Esophagus squamous epithelium (tissue), 5 donors: ENCODE measurements around the gene GPN1. TPM values are rescaled to one million over a fixed set of nuclear protein-coding genes. Genes with fewer than 3 reads are reported as not detected.
"Not testable (repeated sequence)": the region's sequence is repeated elsewhere in the genome, so short reads cannot be mapped to it uniquely, and the experiment has no call there.

ENCODE experiments used
- DNase-seq: peaks from one replicate; lab custom pipeline; 2025; lab: John Stamatoyannopoulos, UW
- H3K27ac ChIP-seq, 4 donors: fragments of 200-600 bp; sonication (generic); one replicate each; pipeline ENCODE4 v1.5.1; 2016 to 2019; ENCODE audit warnings: mild to moderate bottlenecking in 1 of 4
- H3K27me3 ChIP-seq, 4 donors: fragments of 200-600 bp; sonication (generic); 1 replicate in 3 of 4; 2 replicates in 1 of 4; pipeline versions ENCODE4 v1.5.1 to v1.6.0; 2017 to 2021; ENCODE audit warnings: antibody characterized with exemption in 1 of 4
- H3K36me3 ChIP-seq, 3 donors: fragments of 200-600 bp; sonication (generic); one replicate each; pipeline ENCODE4 v1.5.1; 2016 to 2019
- H3K4me1 ChIP-seq, 3 donors: fragments of 200-600 bp; sonication (generic); one replicate each; pipeline ENCODE4 v1.5.1; 2017 to 2019
- H3K4me3 ChIP-seq, 4 donors: fragments of 200-600 bp; sonication (generic); 1 replicate in 3 of 4; 2 replicates in 1 of 4; pipeline ENCODE4 v1.5.1; 2016 to 2019; ENCODE audit warnings: mild to moderate bottlenecking in 2 of 4, moderate library complexity in 1 of 4
- H3K9me3 ChIP-seq, 3 donors: fragments of 200-600 bp; sonication (generic); one replicate each; pipeline ENCODE4 v1.5.1; 2016 to 2019
- POLR2A ChIP-seq, 4 donors: fragments of 450-650 bp; IDR thresholded peaks; one replicate each; pipeline ENCODE4 v1.6.1; 2017; ENCODE audit warnings: antibody characterized with exemption in 4 of 4, mild to moderate bottlenecking in 4 of 4, moderate library complexity in 3 of 4
- WGBS, 2 donors: methylation state at CpG; one replicate each; pipeline ENCODE4 v1.1.5; 2018; 5-methylcytosine and 5-hydroxymethylcytosine counted together
- intact Hi-C: fragments of 100-400 bp; cut with DNase I; formaldehyde crosslinking; loops from one replicate; pipeline ENCODE4 v1.15.0; 2022
- total RNA-seq, 4 donors: library from RNA; depleted of rRNA; stranded (reverse); fragments of >200 nt; gene quantifications; one replicate each; pipeline ENCODE4 v1.1.0, GENCODE V29; 2016
- TF ChIP-seq, protein P1 (sequence below), 6 experiments: fragments of 450-650 bp in 4 of 6; fragments of 200-600 bp in 2 of 6; sonication (generic) in 2 of 6; IDR thresholded peaks; one replicate each; pipeline ENCODE4 v1.5.1; 2016 to 2019; ENCODE audit warnings: antibody characterized with exemption in 6 of 6, mild to moderate bottlenecking in 4 of 6, moderate library complexity in 4 of 6
- donor health status: DM: yes; HTN: yes; CAD: no.

The GPN1 gene
- total RNA-seq, 4 donors from 2014 or later, result 17.3 to 36.4 (median 31.6) TPM

DNA sequence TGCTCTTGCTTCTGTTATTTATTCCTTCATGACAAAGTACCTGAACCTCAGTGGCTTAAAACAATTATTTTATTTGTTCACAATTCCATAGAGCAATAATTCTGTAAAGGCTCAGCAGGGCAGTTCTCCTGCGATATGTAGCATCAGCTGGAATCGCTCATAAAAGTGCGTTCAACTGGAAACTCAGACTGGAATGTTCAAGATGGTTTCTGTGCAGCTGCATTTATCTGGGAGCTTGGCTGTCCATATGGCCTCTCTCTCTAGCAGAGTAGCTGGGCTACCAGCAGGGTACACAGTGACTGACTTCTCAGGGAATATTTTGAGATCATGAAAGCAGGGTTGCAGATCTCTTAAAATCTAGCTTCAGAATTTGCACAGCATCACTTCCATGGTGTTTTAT is 13.5 kb upstream of the GPN1 start:
- no peak for DNase-seq
- Histone ChIP-seq H3K4me1 (no peaks in the 10 kb centered on the region), H3K9me3 (no peaks in the 10 kb centered on the region), H3K27ac (no peak overlapping the region), H3K4me3 (no peak overlapping the region), H3K36me3 (peaks cover 0 to 97% (median 44%) of the 10 kb centered on the region in 3 donors), H3K27me3 (no peaks in the 10 kb centered on the region)
- 91 to 94% methylated on average over 3 of the region's 3 CpGs for WGBS, 2 donors
- intact Hi-C loops, result no loop called here
- TF ChIP-seq POLR2A (IDR thresholded peaks at IDR 0.05), result no peak
- TF ChIP-seq, protein P1, sequence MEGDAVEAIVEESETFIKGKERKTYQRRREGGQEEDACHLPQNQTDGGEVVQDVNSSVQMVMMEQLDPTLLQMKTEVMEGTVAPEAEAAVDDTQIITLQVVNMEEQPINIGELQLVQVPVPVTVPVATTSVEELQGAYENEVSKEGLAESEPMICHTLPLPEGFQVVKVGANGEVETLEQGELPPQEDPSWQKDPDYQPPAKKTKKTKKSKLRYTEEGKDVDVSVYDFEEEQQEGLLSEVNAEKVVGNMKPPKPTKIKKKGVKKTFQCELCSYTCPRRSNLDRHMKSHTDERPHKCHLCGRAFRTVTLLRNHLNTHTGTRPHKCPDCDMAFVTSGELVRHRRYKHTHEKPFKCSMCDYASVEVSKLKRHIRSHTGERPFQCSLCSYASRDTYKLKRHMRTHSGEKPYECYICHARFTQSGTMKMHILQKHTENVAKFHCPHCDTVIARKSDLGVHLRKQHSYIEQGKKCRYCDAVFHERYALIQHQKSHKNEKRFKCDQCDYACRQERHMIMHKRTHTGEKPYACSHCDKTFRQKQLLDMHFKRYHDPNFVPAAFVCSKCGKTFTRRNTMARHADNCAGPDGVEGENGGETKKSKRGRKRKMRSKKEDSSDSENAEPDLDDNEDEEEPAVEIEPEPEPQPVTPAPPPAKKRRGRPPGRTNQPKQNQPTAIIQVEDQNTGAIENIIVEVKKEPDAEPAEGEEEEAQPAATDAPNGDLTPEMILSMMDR (IDR thresholded peaks at IDR 0.05), result no peak

DNA sequence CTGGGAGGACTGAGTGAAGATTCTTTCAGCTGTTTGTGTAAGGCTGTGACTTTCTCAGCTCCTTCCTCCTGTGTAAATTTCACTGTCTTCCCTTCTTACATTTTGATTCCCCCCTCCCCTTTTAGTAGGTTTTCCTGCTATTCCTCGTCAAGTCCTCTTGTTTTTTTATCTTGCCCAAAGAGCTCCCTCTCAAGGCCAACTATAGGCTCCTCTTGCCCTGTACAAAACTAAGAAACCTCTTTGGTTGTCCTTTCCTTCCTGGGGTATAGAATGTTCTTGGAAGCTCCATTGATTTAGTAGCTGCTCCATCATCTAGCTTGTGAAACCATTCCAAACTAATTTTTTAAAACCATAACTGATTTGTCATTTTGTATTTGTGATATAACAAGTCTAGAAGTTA is 7.3 kb upstream of the GPN1 start:
- Histone ChIP-seq H3K4me3 (no peak overlapping the region), H3K27ac (no peak overlapping the region), H3K27me3 (no peaks in the 10 kb centered on the region), H3K9me3 (no peaks in the 10 kb centered on the region), H3K36me3 (peaks cover 4 to 81% (median 28%) of the 10 kb centered on the region in 3 donors), H3K4me1 (peaks cover 0 to 5% (median 0%) of the 10 kb centered on the region in 3 donors)
- WGBS, 2 donors, result 59 to 67% methylated on average over 1 of the region's 1 CpG
- intact Hi-C loops, result no loop called here
- no peak for DNase-seq
- TF ChIP-seq, protein P1 (IDR thresholded peaks at IDR 0.05), result no peak
- no peak for TF ChIP-seq POLR2A (IDR thresholded peaks at IDR 0.05)

DNA sequence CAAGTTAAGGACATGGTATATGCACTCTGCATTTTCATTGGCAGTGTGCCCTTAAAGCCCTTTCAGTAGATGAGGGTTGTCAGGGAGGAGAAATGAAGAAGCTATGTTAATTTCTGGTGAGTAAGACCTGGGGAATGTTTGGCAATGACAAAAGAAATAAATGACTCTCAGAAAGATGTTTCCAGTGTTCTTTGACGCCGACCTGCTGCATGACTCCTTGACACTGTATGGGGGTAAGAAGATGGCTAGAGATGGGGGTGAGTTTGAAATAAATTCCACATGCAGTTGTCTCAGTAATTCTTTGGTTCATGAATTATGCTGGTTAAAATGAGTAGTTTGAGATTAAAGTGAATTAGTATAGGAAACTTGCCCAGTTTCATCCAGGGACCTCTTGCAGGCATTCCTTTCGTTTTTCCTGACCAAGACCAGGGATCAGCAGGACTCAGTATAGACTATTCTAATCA is 5.9 kb upstream of the GPN1 start:
- WGBS, 2 donors, result 52 to 56% methylated on average over 3 of the region's 3 CpGs
- Histone ChIP-seq H3K4me3 (no peak overlapping the region), H3K36me3 (peaks cover 4 to 66% (median 14%) of the 10 kb centered on the region in 3 donors), H3K27me3 (no peaks in the 10 kb centered on the region), H3K9me3 (no peaks in the 10 kb centered on the region), H3K4me1 (peaks cover 6 to 19% (median 8%) of the 10 kb centered on the region in 3 donors), H3K27ac (no peak overlapping the region)
- TF ChIP-seq, protein P1 (IDR thresholded peaks at IDR 0.05), result no peak
- no peak for TF ChIP-seq POLR2A (IDR thresholded peaks at IDR 0.05)
- DNase-seq, result no peak
- intact Hi-C loops, result no loop called here

DNA sequence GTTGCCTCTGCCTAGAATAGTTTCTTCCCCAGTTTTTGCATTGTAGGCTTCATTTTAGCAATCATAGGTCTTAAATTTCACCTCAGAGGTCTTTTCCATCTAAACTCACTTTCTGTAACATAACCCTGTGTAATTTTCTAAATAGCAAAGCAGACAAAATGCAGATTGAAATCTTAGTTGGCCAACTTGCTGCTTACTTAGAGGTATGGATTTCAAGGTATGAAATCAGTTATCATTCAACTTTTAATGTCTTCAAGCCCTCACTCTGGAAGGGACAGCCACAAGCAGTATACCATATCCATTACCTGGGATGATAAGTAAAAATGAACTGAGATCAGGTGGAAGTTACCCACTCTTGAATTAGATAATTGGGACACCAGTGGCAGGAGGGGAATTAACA is 3.9 kb upstream of the GPN1 start:
- no peak overlapping the region for H3K27ac ChIP-seq
- no peak for TF ChIP-seq POLR2A (IDR thresholded peaks at IDR 0.05)
- TF ChIP-seq, protein P1 (IDR thresholded peaks at IDR 0.05), result no peak
- intact Hi-C loops, result no loop called here

DNA sequence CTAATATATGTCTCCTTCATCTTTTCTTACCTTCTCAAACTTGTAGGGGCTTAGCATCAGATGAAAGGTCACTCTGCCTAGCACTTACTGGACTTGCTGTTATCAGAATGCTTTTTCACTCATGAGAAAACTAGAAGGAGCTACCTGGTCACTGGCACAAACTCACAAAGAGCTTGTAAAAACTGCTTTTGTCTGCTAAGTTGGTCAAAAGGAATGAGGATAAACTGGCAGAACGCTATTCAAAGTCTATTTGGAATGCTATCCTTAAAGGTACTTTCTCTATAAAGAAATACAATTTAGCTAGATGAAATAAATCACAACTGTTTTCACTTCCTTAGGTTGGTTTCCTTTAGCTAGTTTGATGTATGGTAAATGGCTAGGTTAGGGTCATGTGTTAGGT is 2.5 kb upstream of the GPN1 start:
- H3K9me3 ChIP-seq, H3K27me3 ChIP-seq, DNase-seq, H3K4me3 ChIP-seq, intact Hi-C loops: not testable (repeated sequence)
- H3K36me3 ChIP-seq, result peaks cover 2 to 43% (median 10%) of the 10 kb centered on the region in 3 donors
- WGBS, 2 donors, result 60 to 64% methylated on average over 1 of the region's 1 CpG
- peak overlapping the region in 2 of 4 donors; percentile 91 for H3K27ac ChIP-seq
- peaks cover 7 to 41% (median 22%) of the 10 kb centered on the region in 3 donors for H3K4me1 ChIP-seq

More for the DNA sequence above, 3.9 kb upstream of the GPN1 start:
- Histone ChIP-seq H3K4me1 (peaks cover 7 to 33% (median 16%) of the 10 kb centered on the region in 3 donors), H3K36me3 (peaks cover 4 to 46% (median 10%) of the 10 kb centered on the region in 3 donors), H3K27me3 (no peaks in the 10 kb centered on the region), H3K9me3 (no peaks in the 10 kb centered on the region), H3K4me3 (no peak overlapping the region)
- DNase-seq, result no peak

DNA sequence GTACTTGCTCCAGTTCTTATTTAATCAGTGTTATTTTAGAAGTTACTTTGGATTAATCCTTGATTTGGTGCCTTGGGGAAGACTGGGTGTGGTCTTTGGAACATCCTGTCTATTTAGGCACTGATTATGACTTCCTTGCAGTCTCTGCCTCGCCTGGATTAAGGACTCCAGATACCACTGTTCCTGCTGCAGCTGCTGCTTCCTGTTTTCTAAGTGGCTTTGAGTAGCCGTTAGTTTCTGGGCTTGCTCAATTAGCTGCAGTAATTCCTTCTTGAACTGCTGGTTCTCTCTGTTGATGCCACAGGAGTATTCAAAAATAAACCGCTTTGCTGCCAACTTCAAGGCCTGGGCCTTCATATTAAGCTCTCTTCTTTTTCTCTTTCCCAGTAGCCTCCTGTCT is 1.9 kb upstream of the GPN1 start:
- H3K27me3 ChIP-seq, H3K9me3 ChIP-seq, intact Hi-C loops, DNase-seq, H3K4me3 ChIP-seq: not testable (repeated sequence)
- H3K27ac ChIP-seq, result peak overlapping the region in 3 of 4 donors; percentile 88 to 91 (median 91)
- peaks cover 7 to 41% (median 22%) of the 10 kb centered on the region in 3 donors for H3K4me1 ChIP-seq
- 30 to 37% methylated on average over 3 of the region's 3 CpGs for WGBS, 2 donors
- H3K36me3 ChIP-seq, result peaks cover 0 to 43% (median 7%) of the 10 kb centered on the region in 3 donors
